ENCODE measurements around the gene HELZ.

Gene HELZ

GRCh38 chr17:67293251-67294203 is 48.5 kb upstream of the HELZ start:
- H3K36me3 ChIP-seq (ENCODE audit: control insufficient read depth in 2 of 2, insufficient read depth in 1 of 2, low read length in 2 of 2): no peaks in the 10 kb centered on the region
- POLR2A ChIA-PET: interaction anchor here (0.6 kb wide), 1 partner anchor 61 kb away, joined by 5 read pairs; no protein-coding TSS in a partner anchor
- no peak overlapping the region for H3K27ac ChIP-seq (ENCODE audit: extremely low read depth, low read depth, low read length)
- no peaks in the 10 kb centered on the region for H3K9me3 ChIP-seq (ENCODE audit: control insufficient read depth, insufficient read depth, low read depth, low read length)
- CTCF ChIA-PET: interaction anchor here (0.5 to 1.4 kb wide), 14 partner anchors 9 to 1051 kb away, joined by 3 to 8 read pairs (median 4); no protein-coding TSS in a partner anchor
- no peaks in the 10 kb centered on the region for H3K4me1 ChIP-seq (ENCODE audit: control insufficient read depth, insufficient read depth, low read length)
- H3K4me3 ChIP-seq (ENCODE audit: low read depth, low read length): no peak overlapping the region
- TF ChIP-seq ZSCAN18 (tag by site-specific recombination; IDR thresholded peaks at IDR 0.05) (no peak), ZNF132 (tag by site-specific recombination; IDR thresholded peaks at IDR 0.05; ENCODE audit: borderline replicate concordance) (no peak), ZNF24 (tag by site-specific recombination; IDR thresholded peaks at IDR 0.05) (0 out of 2 replicates have a peak, but pooled peaks have one; percentile 20), ZNF513 (tag by site-specific recombination; IDR thresholded peaks at IDR 0.05) (no peak), ZNF148 (tag by site-specific recombination; IDR thresholded peaks at IDR 0.05; ENCODE audit: borderline replicate concordance) (no peak), ZNF2 (tag by site-specific recombination; IDR thresholded peaks at IDR 0.05) (0 out of 2 replicates have a peak, but pooled peaks have one; percentile 53), ZNF239 (tag by site-specific recombination; IDR thresholded peaks at IDR 0.05) (no peak), KLF8 (tag by site-specific recombination; IDR thresholded peaks at IDR 0.05) (no peak), ZBTB17 (tag by site-specific recombination; IDR thresholded peaks at IDR 0.05) (no peak; the same call in 1 of the 2 replicates), ZBTB48 (tag by site-specific recombination; IDR thresholded peaks at IDR 0.05) (peak; percentile 65; the same call in 1 of the 2 replicates), OSR2 (tag by site-specific recombination; IDR thresholded peaks at IDR 0.05) (no peak), ZBTB26 (tag by site-specific recombination; optimal IDR thresholded peaks at IDR 0.05) (peak; percentile 8), ZFHX2 (tag by site-specific recombination; conservative IDR thresholded peaks at IDR 0.05) (no peak), ZNF404 (tag by site-specific recombination; IDR thresholded peaks at IDR 0.05) (no peak), ZNF670 (tag by site-specific recombination; IDR thresholded peaks at IDR 0.05; ENCODE audit: low read depth) (no peak), ZNF510 (tag by site-specific recombination; IDR thresholded peaks at IDR 0.05; ENCODE audit: insufficient replicate concordance) (no peak), ZNF639 (tag by site-specific recombination; IDR thresholded peaks at IDR 0.05) (no peak), ZNF518A (tag by site-specific recombination; conservative IDR thresholded peaks at IDR 0.05; ENCODE audit: low read depth) (no peak), ZFP37 (tag by site-specific recombination; IDR thresholded peaks at IDR 0.05) (no peak)
